HG03175 (cell line): ENCODE measurements around the gene KLHDC8A.

Experiments used
- ATAC-seq: cut with Tn5 transposase; IDR thresholded peaks from one replicate; pipeline ENCODE4 v1.9.1; 2021; ENCODE audit warnings: mild to moderate bottlenecking, moderate library complexity; ENCODE audit not compliant: unreplicated experiment

Gene KLHDC8A

DNA sequence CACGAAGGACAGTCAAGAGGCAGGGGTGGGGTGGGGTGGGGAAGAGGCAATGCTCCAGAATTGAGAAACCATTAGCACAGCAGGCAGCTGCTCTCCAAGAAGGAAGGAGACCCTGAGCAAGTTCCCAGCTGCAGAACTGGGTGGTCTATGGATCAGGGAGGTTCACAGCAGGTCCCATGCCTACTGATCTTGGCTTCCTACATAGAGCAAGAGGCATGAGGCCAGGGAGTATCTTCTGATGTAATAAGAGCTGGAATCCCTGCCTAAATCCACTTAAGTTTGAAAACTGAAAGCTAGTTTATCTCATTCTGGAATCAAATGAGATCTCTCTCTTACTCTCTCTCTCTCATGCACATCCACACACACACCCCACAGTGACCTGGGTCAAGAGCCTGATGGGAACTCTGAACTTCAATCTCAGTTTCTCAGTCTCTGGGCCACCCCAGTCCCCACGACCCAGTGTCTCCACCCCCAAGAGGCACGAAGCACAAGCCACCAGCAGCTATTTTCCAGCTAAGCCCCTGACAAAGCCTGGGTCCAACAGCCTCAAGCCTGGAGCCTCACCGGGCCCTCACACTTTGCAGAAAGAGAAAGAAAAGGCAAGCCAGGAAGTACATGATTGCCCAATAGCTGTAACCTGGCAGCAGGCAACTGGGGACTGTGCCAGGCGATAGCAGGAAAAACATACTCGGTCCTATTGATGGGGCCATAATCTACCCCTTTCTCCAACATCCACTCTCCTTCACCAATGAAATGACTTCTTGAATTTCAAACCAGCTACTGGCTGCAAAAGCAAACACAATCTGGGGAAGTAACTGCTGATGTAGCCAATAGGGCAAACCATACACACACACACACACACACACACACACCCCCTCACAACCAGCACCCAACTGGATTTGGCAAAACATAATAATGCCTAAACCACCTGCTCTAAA lies 37.4 kb downstream of the KLHDC8A start:
- ATAC-seq: no peak

GRCh38 chr1:205318231-205318991 lies 38.3 kb downstream of the KLHDC8A start:
- no peak for ATAC-seq

GRCh38 chr1:205317311-205317917 lies 39.3 kb downstream of the KLHDC8A start:
- no peak for ATAC-seq

DNA sequence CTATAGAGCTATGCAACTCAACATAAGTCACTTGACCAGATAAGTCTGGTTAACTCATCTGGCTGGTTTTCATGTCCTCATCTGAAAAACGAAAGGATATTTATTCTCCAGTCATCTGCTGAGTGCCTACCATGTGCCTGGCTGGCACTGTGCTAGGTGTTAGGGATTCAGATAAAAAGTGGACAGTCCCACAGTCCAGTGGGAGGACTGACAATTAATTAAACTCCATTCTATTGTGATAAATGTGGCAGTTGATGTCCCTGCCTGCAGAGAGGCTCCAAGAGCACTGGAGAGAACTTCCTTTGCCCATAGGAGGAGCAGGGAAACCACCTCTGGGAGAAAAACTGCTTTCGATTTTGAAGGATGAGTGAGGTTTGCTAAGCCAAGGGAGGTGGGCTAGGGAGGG lies 40.6 kb downstream of the KLHDC8A start:
- no peak for ATAC-seq

DNA sequence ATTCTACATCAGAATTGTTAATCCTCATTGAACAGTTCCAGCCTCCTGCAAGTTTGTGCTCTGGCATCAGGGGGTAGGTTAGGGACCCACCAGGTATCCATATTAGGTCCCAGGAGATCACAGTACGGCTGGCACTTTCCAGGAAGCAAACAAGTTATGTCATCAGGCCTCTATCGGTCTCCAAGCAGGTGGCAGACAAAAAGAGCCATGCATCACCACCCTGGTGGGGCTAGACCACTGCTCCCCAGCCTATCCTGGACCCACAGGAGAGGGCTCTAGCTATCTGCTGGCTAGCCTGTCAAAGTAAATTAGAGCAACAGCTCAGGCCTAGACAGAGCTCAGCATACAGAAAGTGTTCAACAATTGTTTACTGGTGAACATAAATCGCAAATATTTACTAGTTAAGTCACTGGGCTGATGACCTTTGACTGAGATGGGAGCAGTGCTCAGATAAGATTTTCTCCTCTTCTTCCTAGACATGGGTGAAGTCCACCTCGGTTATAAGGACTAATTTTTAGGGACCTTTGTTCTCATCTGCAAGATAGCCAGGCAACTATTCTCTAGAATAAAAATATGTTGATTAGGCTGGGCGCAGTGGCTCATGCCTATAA lies 41.6 kb downstream of the KLHDC8A start:
- no peak for ATAC-seq

DNA sequence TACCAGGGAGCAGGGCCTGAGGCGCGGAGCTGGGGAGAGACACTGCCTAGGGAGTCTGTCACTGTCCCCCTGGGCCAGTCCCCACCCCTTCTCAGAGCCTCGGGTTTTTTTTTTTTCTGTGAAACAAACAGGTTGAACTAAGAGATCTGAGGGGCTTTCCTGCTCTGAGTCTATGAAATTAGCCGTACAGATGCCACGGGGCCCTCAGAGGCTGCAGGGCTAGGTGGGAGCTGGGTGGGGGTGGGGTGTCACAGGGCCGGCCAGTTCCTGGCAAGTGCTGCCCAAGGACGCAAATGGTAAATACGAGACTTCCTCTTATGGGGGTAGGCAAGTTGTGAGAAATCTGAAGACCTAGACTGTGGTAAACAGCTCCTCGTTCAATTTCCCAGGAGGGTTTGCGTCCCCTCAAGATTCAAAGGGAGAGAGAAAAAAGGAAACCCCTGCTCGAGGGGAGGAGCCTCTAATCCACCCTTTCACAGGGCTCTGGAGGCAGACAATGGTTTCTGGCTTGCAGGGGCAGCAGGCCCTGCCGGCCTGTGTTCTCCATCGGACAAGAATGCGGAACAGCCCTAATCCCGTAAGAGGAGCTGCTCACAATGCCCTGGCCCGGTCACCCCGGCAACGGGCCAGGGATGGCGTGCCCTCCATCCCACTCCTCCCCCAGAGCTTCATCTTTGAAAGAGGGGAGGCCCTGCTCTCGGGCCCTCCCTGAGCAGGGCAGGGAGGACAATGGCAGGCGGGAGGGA lies 43.0 kb downstream of the KLHDC8A start:
- ATAC-seq: no peak

GRCh38 chr1:205312866-205313562 lies 43.7 kb downstream of the KLHDC8A start:
- no peak for ATAC-seq

- no peak for ATAC-seq
Measured at GRCh38 chr1:205310976-205311704, 45.6 kb downstream of the KLHDC8A start.

- no peak for ATAC-seq
Measured at GRCh38 chr1:205309741-205310140, 47.0 kb downstream of the KLHDC8A start.

- no peak for ATAC-seq
Measured at GRCh38 chr1:205306929-205307566, 49.7 kb downstream of the KLHDC8A start.

GRCh38 chr1:205304695-205305070 lies 52.0 kb downstream of the KLHDC8A start:
- no peak for ATAC-seq

GRCh38 chr1:205304046-205304694 lies 52.6 kb downstream of the KLHDC8A start:
- no peak for ATAC-seq

GRCh38 chr1:205303247-205303888 lies 53.4 kb downstream of the KLHDC8A start:
- ATAC-seq: no peak

DNA sequence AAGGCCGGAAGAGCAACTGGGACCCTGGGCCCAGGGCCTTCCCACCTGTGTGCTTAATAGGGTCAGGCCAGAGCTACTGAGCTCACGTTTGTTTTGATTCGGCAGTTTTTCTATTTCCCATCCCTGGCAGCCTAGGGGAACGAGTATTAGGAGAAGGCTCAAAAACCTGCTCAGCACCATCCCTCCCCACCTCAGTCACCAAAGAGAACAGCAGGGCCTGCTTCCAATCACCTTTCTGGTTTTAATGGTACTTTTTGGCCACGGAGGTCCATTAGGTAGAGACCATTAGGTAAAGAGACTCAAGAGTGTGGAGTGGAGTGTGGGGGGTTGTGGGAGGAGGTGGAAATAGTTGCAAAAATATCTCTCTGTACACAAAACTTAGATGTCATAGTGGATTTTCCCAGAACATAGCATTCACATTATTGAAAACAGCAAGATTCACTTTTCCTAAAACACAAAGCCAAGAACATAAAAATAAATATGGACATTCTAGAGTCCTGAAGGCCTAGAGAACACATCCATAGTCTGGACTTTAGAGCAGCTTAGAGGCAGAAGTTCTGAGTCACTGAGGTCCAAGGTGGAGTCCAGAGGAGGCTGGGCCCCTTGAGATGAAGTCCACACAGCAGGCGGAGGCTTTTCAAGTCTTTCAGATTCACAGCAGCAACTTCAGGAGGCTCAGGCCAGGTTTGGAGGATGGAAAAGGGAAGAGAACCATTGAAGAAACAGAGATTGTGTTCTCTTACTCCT lies 54.7 kb downstream of the KLHDC8A start:
- no peak for ATAC-seq

GRCh38 chr1:205301205-205301821 lies 55.4 kb downstream of the KLHDC8A start:
- no peak for ATAC-seq

DNA sequence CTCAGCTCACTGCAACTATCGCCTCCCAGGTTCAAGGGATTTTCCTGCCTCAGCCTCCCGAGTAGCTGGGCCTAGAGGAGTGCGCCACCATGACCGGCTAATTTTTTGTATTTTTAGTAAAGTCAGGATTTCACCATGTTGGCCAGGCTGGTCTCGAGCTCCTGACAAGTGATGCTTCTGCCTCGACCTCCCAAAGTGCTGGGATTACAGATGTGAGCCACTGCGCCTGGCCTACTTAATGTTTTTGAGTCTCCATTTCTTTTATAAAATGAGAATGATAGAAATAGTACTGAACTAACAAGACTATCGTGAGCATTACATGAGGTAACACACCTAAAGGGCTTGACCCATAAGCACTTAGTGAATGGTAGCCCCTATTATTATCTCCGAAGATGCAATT lies 56.6 kb downstream of the KLHDC8A start:
- no peak for ATAC-seq
